GM18505 (cell line): ENCODE measurements around the gene MORC2.

Experiments
- ATAC-seq: cut with Tn5 transposase; IDR thresholded peaks from one replicate; pipeline ENCODE4 v1.9.1; 2021; ENCODE audit not compliant: unreplicated experiment
- POLR2A ChIP-seq: IDR thresholded peaks from 4 replicates; pipeline ENCODE4 v1.6.1; 2011; ENCODE audit warnings: borderline replicate concordance; ENCODE audit not compliant: insufficient read depth, insufficient read length; ENCODE audit errors: extremely low read depth

Gene MORC2

GRCh38 chr22:30945653-30946052, 22.9 kb downstream of the MORC2 start:
- no peak for TF ChIP-seq POLR2A
- ATAC-seq, result no peak

- no peak for ATAC-seq
- TF ChIP-seq POLR2A, result no peak
Observed at GRCh38 chr22:30944986-30945385, 23.6 kb downstream of the MORC2 start.

GRCh38 chr22:30943368-30943767, 25.2 kb downstream of the MORC2 start:
- ATAC-seq, result no peak

GRCh38 chr22:30941363-30941740, 27.2 kb downstream of the MORC2 start:
- TF ChIP-seq POLR2A, result no peak
- ATAC-seq, result no peak

More at GRCh38 chr22:30943368-30943767, 25.2 kb downstream of the MORC2 start:
- TF ChIP-seq POLR2A, result no peak

- ATAC-seq, result no peak
- TF ChIP-seq POLR2A, result no peak
Observed at GRCh38 chr22:30940685-30941362, 27.8 kb downstream of the MORC2 start.

- no peak for ATAC-seq
- TF ChIP-seq POLR2A, result no peak
Observed at GRCh38 chr22:30934053-30934452, 34.5 kb downstream of the MORC2 start.

- ATAC-seq, result no peak
Observed at GRCh38 chr22:30933457-30933856, 35.1 kb downstream of the MORC2 start.

GRCh38 chr22:30932661-30933060, 35.9 kb downstream of the MORC2 start:
- TF ChIP-seq POLR2A, result no peak
- ATAC-seq, result no peak

More at GRCh38 chr22:30933457-30933856, 35.1 kb downstream of the MORC2 start:
- no peak for TF ChIP-seq POLR2A

- no peak for ATAC-seq
- TF ChIP-seq POLR2A, result no peak
Observed at GRCh38 chr22:30931541-30932300, 36.9 kb downstream of the MORC2 start.

GRCh38 chr22:30930228-30930627, 38.3 kb downstream of the MORC2 start:
- no peak for ATAC-seq
- TF ChIP-seq POLR2A, result no peak

GRCh38 chr22:30928401-30928800, 40.2 kb downstream of the MORC2 start:
- ATAC-seq, result no peak
- TF ChIP-seq POLR2A, result no peak

GRCh38 chr22:30927806-30928205, 40.8 kb downstream of the MORC2 start:
- ATAC-seq, result no peak
- TF ChIP-seq POLR2A, result no peak

GRCh38 chr22:30926706-30927105, 41.9 kb downstream of the MORC2 start:
- ATAC-seq, result no peak

GRCh38 chr22:30925667-30926066, 42.9 kb downstream of the MORC2 start:
- TF ChIP-seq POLR2A, result no peak
- ATAC-seq, result no peak

More at GRCh38 chr22:30926706-30927105, 41.9 kb downstream of the MORC2 start:
- TF ChIP-seq POLR2A, result no peak
